AG10803 (cell line): ENCODE measurements around the gene CIPC.

Experiments used
- DNase-seq: peaks from one replicate; pipeline ENCODE4 v3.0.0; 2010; ENCODE audit warnings: low read depth
- H3K4me3 ChIP-seq: 2 replicates; pipeline ENCODE4 v1.5.1; 2011; ENCODE audit warnings: mild to moderate bottlenecking, low read length, control low read depth
- CTCF ChIP-seq: conservative IDR thresholded peaks from 2 replicates; pipeline ENCODE4 v1.5.1; 2011; ENCODE audit warnings: mild to moderate bottlenecking, low read length, control low read depth, inconsistent platforms

Gene CIPC

GRCh38 chr14:77102154-77102553, 4.1 kb downstream of the CIPC start:
- TF ChIP-seq CTCF, result no peak
- no peak for DNase-seq
- no peak overlapping the region for H3K4me3 ChIP-seq

GRCh38 chr14:77103475-77103874, 5.4 kb downstream of the CIPC start:
- DNase-seq, result no peak
- H3K4me3 ChIP-seq, result no peak overlapping the region
- no peak for TF ChIP-seq CTCF

- H3K4me3 ChIP-seq, result no peak overlapping the region
- TF ChIP-seq CTCF, result no peak
- no peak for DNase-seq
Measured at GRCh38 chr14:77103951-77104350, 5.9 kb downstream of the CIPC start.

GRCh38 chr14:77104393-77104792, 6.3 kb downstream of the CIPC start:
- TF ChIP-seq CTCF, result no peak
- DNase-seq, result no peak
- no peak overlapping the region for H3K4me3 ChIP-seq

- DNase-seq, result no peak
- no peak overlapping the region for H3K4me3 ChIP-seq
- TF ChIP-seq CTCF, result no peak
Measured at GRCh38 chr14:77105145-77105939, 7.3 kb downstream of the CIPC start.

- TF ChIP-seq CTCF, result no peak
- no peak overlapping the region for H3K4me3 ChIP-seq
- DNase-seq, result no peak
Measured at GRCh38 chr14:77106666-77107065, 8.6 kb downstream of the CIPC start.

GRCh38 chr14:77107228-77107627, 9.2 kb downstream of the CIPC start:
- no peak for TF ChIP-seq CTCF
- no peak for DNase-seq
- H3K4me3 ChIP-seq, result no peak overlapping the region
